Progenitor cell of endocrine pancreas (in vitro differentiated cells): Measurements from ENCODE around the gene CAVIN3. TPM values are rescaled to one million over a fixed set of nuclear protein-coding genes. Genes with fewer than 3 reads are reported as not detected.

Experiments used
- DNase-seq: peaks from one replicate; pipeline ENCODE4 v3.0.0; 2021; ENCODE audit warnings: low spot score; ENCODE audit not compliant: unreplicated experiment
- H3K27ac Mint-ChIP-seq: 2 replicates; pipeline ENCODE4 v1.8.0; 2021; ENCODE audit warnings: mild to moderate bottlenecking, moderate library complexity, mixed read lengths
- H3K27me3 Mint-ChIP-seq: 2 replicates; pipeline ENCODE4 v1.8.0; 2021; ENCODE audit warnings: mixed read lengths
- H3K36me3 Mint-ChIP-seq: 2 replicates; pipeline ENCODE4 v1.8.0; 2022; ENCODE audit warnings: mixed read lengths; ENCODE audit not compliant: insufficient read depth
- H3K4me1 Mint-ChIP-seq: 2 replicates; pipeline ENCODE4 v1.8.0; 2021; ENCODE audit warnings: low read depth, mixed read lengths
- H3K4me3 Mint-ChIP-seq: 2 replicates; pipeline ENCODE4 v1.8.0; 2021; ENCODE audit warnings: low read depth, mild to moderate bottlenecking, moderate library complexity, mixed read lengths
- H3K9me3 Mint-ChIP-seq: 2 replicates; pipeline ENCODE4 v1.8.0; 2021; ENCODE audit warnings: low read depth, mixed read lengths
- CTCF ChIP-seq: fragments of 200-600 bp; sonication (generic); IDR thresholded peaks from one replicate; pipeline ENCODE4 v1.5.0; 2021; ENCODE audit warnings: antibody characterized with exemption, mild to moderate bottlenecking; ENCODE audit not compliant: unreplicated experiment
- total RNA-seq: library from RNA; stranded (reverse); gene quantifications from 2 replicates; pipeline ENCODE4 v1.2.1, GENCODE V29; 2021

The CAVIN3 gene
- total RNA-seq, 1 donor from 2014 or later = 6.7 TPM

GRCh38 chr11:6333095-6333494 lies 12.8 kb upstream of the CAVIN3 start:
- Mint-ChIP-seq H3K36me3 (no peaks in the 10 kb centered on the region), H3K27me3 (no peaks in the 10 kb centered on the region), H3K27ac (no peak overlapping the region), H3K4me1 (peaks cover 14% of the 10 kb centered on the region), H3K4me3 (no peak overlapping the region), H3K9me3 (peaks cover 2% of the 10 kb centered on the region)
- TF ChIP-seq CTCF = no peak
- DNase-seq = no peak

- peaks cover 22% of the 10 kb centered on the region for H3K4me1 Mint-ChIP-seq
- H3K27me3 Mint-ChIP-seq = no peaks in the 10 kb centered on the region
- no peaks in the 10 kb centered on the region for H3K36me3 Mint-ChIP-seq
- H3K4me3 Mint-ChIP-seq = no peak overlapping the region
- no peak for DNase-seq
- no peak overlapping the region for H3K27ac Mint-ChIP-seq
- no peak for TF ChIP-seq CTCF
- peaks cover 2% of the 10 kb centered on the region for H3K9me3 Mint-ChIP-seq
Observed at GRCh38 chr11:6332066-6332465, 11.8 kb upstream of the CAVIN3 start.

GRCh38 chr11:6328321-6328720 lies 8.0 kb upstream of the CAVIN3 start:
- Mint-ChIP-seq H3K4me1 (peaks cover 35% of the 10 kb centered on the region), H3K27me3 (no peaks in the 10 kb centered on the region), H3K9me3 (no peaks in the 10 kb centered on the region), H3K27ac (peak overlapping the region; percentile 51), H3K4me3 (no peak overlapping the region), H3K36me3 (no peaks in the 10 kb centered on the region)
- TF ChIP-seq CTCF = no peak
- DNase-seq = no peak

- no peak for TF ChIP-seq CTCF
- peaks cover 34% of the 10 kb centered on the region for H3K4me1 Mint-ChIP-seq
Observed at GRCh38 chr11:6327806-6328205, 7.5 kb upstream of the CAVIN3 start.

GRCh38 chr11:6326985-6327384 lies 6.7 kb upstream of the CAVIN3 start:
- H3K4me3 Mint-ChIP-seq = no peak overlapping the region
- no peaks in the 10 kb centered on the region for H3K36me3 Mint-ChIP-seq
- H3K4me1 Mint-ChIP-seq = peaks cover 41% of the 10 kb centered on the region
- no peak for TF ChIP-seq CTCF
- DNase-seq = no peak
- H3K9me3 Mint-ChIP-seq = no peaks in the 10 kb centered on the region
- H3K27me3 Mint-ChIP-seq = no peaks in the 10 kb centered on the region
- H3K27ac Mint-ChIP-seq = no peak overlapping the region

More at GRCh38 chr11:6327806-6328205, 7.5 kb upstream of the CAVIN3 start:
- no peak for DNase-seq
- H3K4me3 Mint-ChIP-seq = no peak overlapping the region
- H3K36me3 Mint-ChIP-seq = no peaks in the 10 kb centered on the region
- H3K27me3 Mint-ChIP-seq = no peaks in the 10 kb centered on the region
- H3K9me3 Mint-ChIP-seq = no peaks in the 10 kb centered on the region
- H3K27ac Mint-ChIP-seq = peak overlapping the region; percentile 51
